ENCODE results near the gene ENOPH1.
A peak's percentile ranks its signal among the peaks of the same experiment; 100 is the strongest.

ENOPH1 gene

GRCh38 chr4:82428526-82428968 lies 1.8 kb upstream of the ENOPH1 start:
- no peak for DNase-seq (ENCODE audit: low read depth in 2 of 2)

GRCh38 chr4:82428969-82429727 lies 1.2 kb upstream of the ENOPH1 start:
- peak; percentile 81 to 87 for DNase-seq (ENCODE audit: low read depth in 2 of 2)

- peak in 1 of 2 donors; percentile 38 for DNase-seq (ENCODE audit: low read depth in 2 of 2)
Observed at GRCh38 chr4:82429728-82430192, 630 bp upstream of the ENOPH1 start.

- no peak for DNase-seq (ENCODE audit: low read depth in 2 of 2)
Observed at GRCh38 chr4:82430964-82431745, 765 bp downstream of the ENOPH1 start.

- no peak for DNase-seq (ENCODE audit: low read depth in 2 of 2)
Observed at GRCh38 chr4:82431831-82432230, 1.4 kb downstream of the ENOPH1 start.

- DNase-seq (ENCODE audit: low read depth in 2 of 2) = no peak
Observed at GRCh38 chr4:82432596-82432995, 2.2 kb downstream of the ENOPH1 start.

- no peak for DNase-seq (ENCODE audit: low read depth in 2 of 2)
Observed at GRCh38 chr4:82433791-82434190, 3.4 kb downstream of the ENOPH1 start.

- DNase-seq (ENCODE audit: low read depth in 2 of 2) = no peak
Observed at GRCh38 chr4:82434949-82435348, 4.6 kb downstream of the ENOPH1 start.

- DNase-seq (ENCODE audit: low read depth in 2 of 2) = no peak
Observed at GRCh38 chr4:82436130-82436529, 5.7 kb downstream of the ENOPH1 start.

- no peak for DNase-seq (ENCODE audit: low read depth in 2 of 2)
Observed at GRCh38 chr4:82436780-82437179, 6.4 kb downstream of the ENOPH1 start.

GRCh38 chr4:82437285-82438005 lies 7.1 kb downstream of the ENOPH1 start:
- DNase-seq (ENCODE audit: low read depth in 2 of 2) = no peak

- DNase-seq (ENCODE audit: low read depth in 2 of 2) = no peak
Observed at GRCh38 chr4:82439088-82439487, 8.7 kb downstream of the ENOPH1 start.

- DNase-seq (ENCODE audit: low read depth in 2 of 2) = no peak
Observed at GRCh38 chr4:82447886-82448285, 17.5 kb downstream of the ENOPH1 start.

GRCh38 chr4:82450966-82451755 lies 20.8 kb downstream of the ENOPH1 start:
- no peak for DNase-seq (ENCODE audit: low read depth in 2 of 2)

GRCh38 chr4:82452026-82452425 lies 21.6 kb downstream of the ENOPH1 start:
- no peak for DNase-seq (ENCODE audit: low read depth in 2 of 2)

- no peak for DNase-seq (ENCODE audit: low read depth in 2 of 2)
Observed at GRCh38 chr4:82457266-82457665, 26.9 kb downstream of the ENOPH1 start.

GRCh38 chr4:82458729-82459128 lies 28.3 kb downstream of the ENOPH1 start:
- no peak for DNase-seq (ENCODE audit: low read depth in 2 of 2)

GRCh38 chr4:82461710-82462109 lies 31.3 kb downstream of the ENOPH1 start:
- DNase-seq (ENCODE audit: low read depth in 2 of 2) = no peak

- peak; percentile 63 to 71 for DNase-seq (ENCODE audit: low read depth in 2 of 2)
Observed at GRCh38 chr4:82462415-82462831, 32.0 kb downstream of the ENOPH1 start.

GRCh38 chr4:82463221-82463620 lies 32.8 kb downstream of the ENOPH1 start:
- DNase-seq (ENCODE audit: low read depth in 2 of 2) = no peak

GRCh38 chr4:82467471-82467870 lies 37.1 kb downstream of the ENOPH1 start:
- no peak for DNase-seq (ENCODE audit: low read depth in 2 of 2)

All from activated CD8-positive, alpha-beta memory T cell treated with anti-CD3 and anti-CD28 coated beads for 4 hours (primary cell).